Measurements from ENCODE around the gene KBTBD13. TPM values are rescaled to one million over a fixed set of nuclear protein-coding genes. Genes with fewer than 3 reads are reported as not detected.
"Not testable (repeated sequence)": the region's sequence is repeated elsewhere in the genome, so short reads cannot be mapped to it uniquely, and the experiment has no call there.

The KBTBD13 gene
- total and polyA plus RNA-seq, 11 donors = 0.78 to 11.8 (median 4.2) TPM

GRCh38 chr15:65069779-65070546, 6.6 kb upstream of the KBTBD13 start:
- H3K27ac ChIP-seq = peak overlapping the region; percentile 7 to 93 (median 80)
- no peaks in the 10 kb centered on the region for H3K9me3 ChIP-seq
- H3K36me3 ChIP-seq = no peaks in the 10 kb centered on the region
- H3K4me3 ChIP-seq = no peak overlapping the region
- DNase-seq = peak in 3 of 5 donors; percentile 45 to 81 (median 75)
- intact Hi-C loops (cut with DNase I) = no loop called here
- peaks cover 18 to 77% (median 45%) of the 10 kb centered on the region in 12 donors for H3K4me1 ChIP-seq
- 56 to 72% (median 61%) methylated on average over 5 of the region's 5 CpGs for WGBS, 4 donors
- peaks cover 0 to 23% (median 0%) of the 10 kb centered on the region in 9 donors for H3K27me3 ChIP-seq
- TF ChIP-seq, protein P1, sequence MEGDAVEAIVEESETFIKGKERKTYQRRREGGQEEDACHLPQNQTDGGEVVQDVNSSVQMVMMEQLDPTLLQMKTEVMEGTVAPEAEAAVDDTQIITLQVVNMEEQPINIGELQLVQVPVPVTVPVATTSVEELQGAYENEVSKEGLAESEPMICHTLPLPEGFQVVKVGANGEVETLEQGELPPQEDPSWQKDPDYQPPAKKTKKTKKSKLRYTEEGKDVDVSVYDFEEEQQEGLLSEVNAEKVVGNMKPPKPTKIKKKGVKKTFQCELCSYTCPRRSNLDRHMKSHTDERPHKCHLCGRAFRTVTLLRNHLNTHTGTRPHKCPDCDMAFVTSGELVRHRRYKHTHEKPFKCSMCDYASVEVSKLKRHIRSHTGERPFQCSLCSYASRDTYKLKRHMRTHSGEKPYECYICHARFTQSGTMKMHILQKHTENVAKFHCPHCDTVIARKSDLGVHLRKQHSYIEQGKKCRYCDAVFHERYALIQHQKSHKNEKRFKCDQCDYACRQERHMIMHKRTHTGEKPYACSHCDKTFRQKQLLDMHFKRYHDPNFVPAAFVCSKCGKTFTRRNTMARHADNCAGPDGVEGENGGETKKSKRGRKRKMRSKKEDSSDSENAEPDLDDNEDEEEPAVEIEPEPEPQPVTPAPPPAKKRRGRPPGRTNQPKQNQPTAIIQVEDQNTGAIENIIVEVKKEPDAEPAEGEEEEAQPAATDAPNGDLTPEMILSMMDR (IDR thresholded peaks at IDR 0.05) = no peak
- TF ChIP-seq POLR2A (IDR thresholded peaks at IDR 0.05) = no peak
- peak in 2 of 4 donors; percentile 21 to 23 for ATAC-seq

GRCh38 chr15:65071381-65071811, 5.2 kb upstream of the KBTBD13 start:
- peaks cover 0 to 18% (median 0%) of the 10 kb centered on the region in 9 donors for H3K27me3 ChIP-seq
- H3K4me1 ChIP-seq = peaks cover 18 to 77% (median 47%) of the 10 kb centered on the region in 12 donors
- no peak for TF ChIP-seq POLR2A (IDR thresholded peaks at IDR 0.05)
- TF ChIP-seq, protein P1 (IDR thresholded peaks at IDR 0.05) = no peak
- H3K4me3 ChIP-seq = no peak overlapping the region
- no peaks in the 10 kb centered on the region for H3K9me3 ChIP-seq
- H3K27ac ChIP-seq = peak overlapping the region; percentile 15 to 93 (median 80)
- H3K36me3 ChIP-seq = no peaks in the 10 kb centered on the region
- DNase-seq (peak; percentile 73 to 88 (median 83)), ATAC-seq (peak; percentile 60 to 75 (median 74))
- intact Hi-C loops (cut with DNase I) = no loop called here
- WGBS, 4 donors = 14 to 23% (median 15%) methylated on average over 3 to 5 of the region's 5 CpGs

DNA sequence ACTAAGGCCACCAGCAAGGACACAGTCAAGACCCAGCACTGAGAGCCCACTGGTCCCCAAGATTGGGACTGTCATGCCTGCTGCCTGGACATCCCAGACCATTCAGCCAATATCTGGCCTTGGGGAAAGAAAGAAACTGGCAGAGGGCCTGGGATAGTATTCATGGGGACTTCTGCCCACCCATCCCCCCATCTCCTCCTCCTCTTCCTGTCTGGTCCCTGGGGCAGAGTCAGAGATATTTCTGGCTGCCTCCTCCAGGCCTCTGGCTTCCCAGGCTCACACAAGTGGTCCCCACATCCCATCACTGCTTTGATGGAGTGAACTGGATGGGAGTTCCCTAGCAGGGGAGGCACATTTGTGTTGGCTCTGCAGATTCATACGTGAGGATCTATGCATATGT, 4.5 kb upstream of the KBTBD13 start:
- no peaks in the 10 kb centered on the region for H3K9me3 ChIP-seq
- H3K27ac ChIP-seq = peak overlapping the region; percentile 15 to 93 (median 80)
- H3K36me3 ChIP-seq = no peaks in the 10 kb centered on the region
- H3K27me3 ChIP-seq = peaks cover 0 to 16% (median 0%) of the 10 kb centered on the region in 9 donors
- intact Hi-C loops (cut with DNase I) = no loop called here
- TF ChIP-seq, protein P1 (IDR thresholded peaks at IDR 0.05) = no peak
- TF ChIP-seq POLR2A (IDR thresholded peaks at IDR 0.05) = no peak
- ATAC-seq = peak; percentile 6 to 48 (median 22)
- no peak overlapping the region for H3K4me3 ChIP-seq
- H3K4me1 ChIP-seq = peaks cover 18 to 82% (median 49%) of the 10 kb centered on the region in 12 donors
- DNase-seq = peak; percentile 42 to 80 (median 74)
- WGBS, 4 donors = 30 to 36% (median 31%) methylated on average over 1 of the region's 1 CpG

DNA sequence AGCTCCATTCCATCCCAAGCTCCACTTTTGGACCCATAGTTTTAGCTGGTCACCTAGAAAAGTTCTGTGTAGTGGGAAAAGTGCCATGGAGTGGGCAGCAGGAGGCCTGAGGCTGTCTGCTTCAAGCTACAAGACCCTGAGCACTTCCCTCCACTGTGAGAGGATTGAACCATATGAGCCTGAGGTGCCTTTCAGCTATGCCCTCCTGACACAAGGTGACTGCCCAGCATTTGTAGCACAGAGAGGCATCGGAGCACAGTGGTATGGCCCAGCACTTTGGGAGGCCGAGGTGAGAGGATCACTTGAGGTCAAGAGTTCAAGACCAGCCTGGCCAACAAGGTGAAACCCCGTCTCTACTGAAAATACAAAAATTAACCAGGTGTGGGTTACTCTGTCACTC, 3.9 kb upstream of the KBTBD13 start:
- no peak overlapping the region for H3K4me3 ChIP-seq
- no peaks in the 10 kb centered on the region for H3K9me3 ChIP-seq
- ATAC-seq (no peak), DNase-seq (peak in 1 of 5 donors; percentile 4)
- peak overlapping the region in 10 of 12 donors; percentile 52 to 93 (median 76) for H3K27ac ChIP-seq
- peaks cover 0 to 16% (median 0%) of the 10 kb centered on the region in 9 donors for H3K27me3 ChIP-seq
- intact Hi-C loops (cut with DNase I) = no loop called here
- H3K4me1 ChIP-seq = peaks cover 18 to 82% (median 50%) of the 10 kb centered on the region in 12 donors
- WGBS, 4 donors = 92 to 97% (median 94%) methylated on average over 3 of the region's 3 CpGs
- no peak for TF ChIP-seq POLR2A (IDR thresholded peaks at IDR 0.05)
- TF ChIP-seq, protein P1 (IDR thresholded peaks at IDR 0.05) = no peak
- no peaks in the 10 kb centered on the region for H3K36me3 ChIP-seq

DNA sequence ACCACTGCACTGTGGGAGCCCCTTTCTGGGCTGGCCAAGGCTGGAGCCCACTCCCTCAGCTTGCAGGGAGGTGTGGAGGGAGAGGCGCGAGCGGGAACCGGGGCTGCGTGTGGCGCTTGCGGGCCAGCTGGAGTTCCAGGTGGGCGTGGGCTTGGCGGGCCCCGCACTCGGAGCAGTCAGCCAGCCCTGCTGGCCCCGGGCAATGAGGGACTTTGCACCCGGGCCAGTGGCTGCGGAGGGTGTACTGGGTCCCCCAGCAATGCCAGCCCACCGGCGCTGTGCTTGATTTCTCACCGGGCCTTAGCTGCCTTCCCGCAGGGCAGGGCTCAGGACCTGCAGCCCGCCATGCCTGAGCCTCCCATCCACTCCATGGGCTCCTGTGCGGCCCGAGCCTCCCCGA, 1.6 kb upstream of the KBTBD13 start:
- H3K9me3 ChIP-seq; intact Hi-C loops (cut with DNase I); DNase-seq; H3K36me3 ChIP-seq; H3K4me3 ChIP-seq; ATAC-seq: not testable (repeated sequence)
- peak overlapping the region in 1 of 12 donors; percentile 8 for H3K27ac ChIP-seq
- H3K4me1 ChIP-seq = peaks cover 18 to 78% (median 38%) of the 10 kb centered on the region in 12 donors
- WGBS, 4 donors = 95 to 98% (median 97%) methylated on average over 9 to 19 of the region's 22 CpGs
- peaks cover 0 to 20% (median 0%) of the 10 kb centered on the region in 9 donors for H3K27me3 ChIP-seq

GRCh38 chr15:65075607-65076395, 745 bp upstream of the KBTBD13 start:
- 41 to 58% (median 48%) methylated on average over 11 to 12 of the region's 12 CpGs for WGBS, 4 donors
- peaks cover 14 to 75% (median 32%) of the 10 kb centered on the region in 12 donors for H3K4me1 ChIP-seq
- H3K27me3 ChIP-seq = peaks cover 0 to 20% (median 0%) of the 10 kb centered on the region in 9 donors
- intact Hi-C loops (cut with DNase I) = loop anchor here in 1 of 10 donors (2.0 kb wide), 1 partner anchor 45 kb away; no protein-coding TSS in a partner anchor
- DNase-seq, ATAC-seq, H3K36me3 ChIP-seq, H3K9me3 ChIP-seq: not testable (repeated sequence)
- peak overlapping the region in 5 of 12 donors; percentile 1 to 37 (median 26) for H3K4me3 ChIP-seq
- peak overlapping the region; percentile 15 to 89 (median 75) for H3K27ac ChIP-seq

Data from heart left ventricle (tissue), 16 donors.